Muscle of back (tissue), 11 donors: Measurements from ENCODE around the gene OTUD7B. TPM values are rescaled to one million over a fixed set of nuclear protein-coding genes. Genes with fewer than 3 reads are reported as not detected.
"Not testable (repeated sequence)": the region's sequence is repeated elsewhere in the genome, so short reads cannot be mapped to it uniquely, and the experiment has no call there.

Source experiments
- DNase-seq, 3 donors: peaks; one replicate each; pipeline versions ENCODE4 v3.0.0 to v3.0.0-alpha.2; 2013
- polyA plus RNA-seq, 10 donors: library from polyadenylated mRNA; unstranded; fragments of 120-200 nt; gene quantifications; one replicate each; pipeline ENCODE4 v1.2.1, GENCODE V29; 2013; ENCODE audit not compliant: insufficient read length in 10 of 10

The OTUD7B gene
- polyA plus RNA-seq, 10 donors = 11.4 to 15.5 (median 14.3) TPM

GRCh38 chr1:149957548-149957947 is 53.0 kb downstream of the OTUD7B start:
- not testable (repeated sequence) for DNase-seq

GRCh38 chr1:149949911-149950310 is 60.6 kb downstream of the OTUD7B start:
- DNase-seq = no peak

- no peak for DNase-seq
Measured at GRCh38 chr1:149945206-149945605, 65.3 kb downstream of the OTUD7B start.

- DNase-seq = no peak
Measured at GRCh38 chr1:149942885-149943284, 67.6 kb downstream of the OTUD7B start.

GRCh38 chr1:149942207-149942606 is 68.3 kb downstream of the OTUD7B start:
- DNase-seq = peak in 2 of 3 donors; percentile 46 to 74

GRCh38 chr1:149940427-149940826 is 70.1 kb downstream of the OTUD7B start:
- no peak for DNase-seq

- DNase-seq = not testable (repeated sequence)
Measured at GRCh38 chr1:149938668-149939003, 71.9 kb downstream of the OTUD7B start.

- DNase-seq = peak in 2 of 3 donors; percentile 59 to 76
Measured at GRCh38 chr1:149937759-149938158, 72.8 kb downstream of the OTUD7B start.

- DNase-seq = peak in 2 of 3 donors; percentile 47 to 63
Measured at GRCh38 chr1:149936992-149937705, 73.4 kb downstream of the OTUD7B start.

GRCh38 chr1:149936170-149936991 is 74.1 kb downstream of the OTUD7B start, which contains the start of gene MTMR11:
MTMR11 (minus strand) TSS chr1:149936879; CDS start chr1:149936647, 232 bp downstream.
- DNase-seq = peak in 2 of 3 donors; percentile 74 to 89

GRCh38 chr1:149934356-149934755 is 76.2 kb downstream of the OTUD7B start:
- DNase-seq = peak in 2 of 3 donors; percentile 42 to 62

- no peak for DNase-seq
Measured at GRCh38 chr1:149933208-149933607, 77.3 kb downstream of the OTUD7B start.

GRCh38 chr1:149932474-149932873 is 78.1 kb downstream of the OTUD7B start:
- DNase-seq = no peak

GRCh38 chr1:149931212-149931790 is 79.2 kb downstream of the OTUD7B start:
- DNase-seq = no peak

GRCh38 chr1:149929856-149930255 is 80.7 kb downstream of the OTUD7B start:
- DNase-seq = no peak

GRCh38 chr1:149928401-149928724 is 82.2 kb downstream of the OTUD7B start:
- DNase-seq = no peak

- DNase-seq = peak; percentile 93 to 99 (median 97)
Measured at GRCh38 chr1:149927563-149928400, 82.7 kb downstream of the OTUD7B start, which contains the start of gene SF3B4. SF3B4 (minus strand) TSS chr1:149927803; CDS start chr1:149927759, 44 bp downstream.

GRCh38 chr1:149927056-149927562 is 83.4 kb downstream of the OTUD7B start:
- no peak for DNase-seq

- no peak for DNase-seq
Measured at GRCh38 chr1:149926296-149926695, 84.2 kb downstream of the OTUD7B start.

GRCh38 chr1:149925751-149926150 is 84.8 kb downstream of the OTUD7B start:
- no peak for DNase-seq

GRCh38 chr1:149925345-149925744 is 85.2 kb downstream of the OTUD7B start:
- DNase-seq = no peak
